A549 treated with CORT108297 at 1 μM for 4 hours (cell line): ENCODE measurements around the gene NDUFV1. TPM values are rescaled to one million over a fixed set of nuclear protein-coding genes. Genes with fewer than 3 reads are reported as not detected.

ENCODE experiments used
- total RNA-seq: library from RNA; stranded (reverse); fragments of 200-300 nt; extraction: Qiagen RNA extraction; gene quantifications from 5 replicates; pipeline ENCODE4 v1.2.3, GENCODE V29; 2022

Gene NDUFV1
- total RNA-seq: 134 to 158 TPM (median 153 TPM) in 5 replicates

DNA sequence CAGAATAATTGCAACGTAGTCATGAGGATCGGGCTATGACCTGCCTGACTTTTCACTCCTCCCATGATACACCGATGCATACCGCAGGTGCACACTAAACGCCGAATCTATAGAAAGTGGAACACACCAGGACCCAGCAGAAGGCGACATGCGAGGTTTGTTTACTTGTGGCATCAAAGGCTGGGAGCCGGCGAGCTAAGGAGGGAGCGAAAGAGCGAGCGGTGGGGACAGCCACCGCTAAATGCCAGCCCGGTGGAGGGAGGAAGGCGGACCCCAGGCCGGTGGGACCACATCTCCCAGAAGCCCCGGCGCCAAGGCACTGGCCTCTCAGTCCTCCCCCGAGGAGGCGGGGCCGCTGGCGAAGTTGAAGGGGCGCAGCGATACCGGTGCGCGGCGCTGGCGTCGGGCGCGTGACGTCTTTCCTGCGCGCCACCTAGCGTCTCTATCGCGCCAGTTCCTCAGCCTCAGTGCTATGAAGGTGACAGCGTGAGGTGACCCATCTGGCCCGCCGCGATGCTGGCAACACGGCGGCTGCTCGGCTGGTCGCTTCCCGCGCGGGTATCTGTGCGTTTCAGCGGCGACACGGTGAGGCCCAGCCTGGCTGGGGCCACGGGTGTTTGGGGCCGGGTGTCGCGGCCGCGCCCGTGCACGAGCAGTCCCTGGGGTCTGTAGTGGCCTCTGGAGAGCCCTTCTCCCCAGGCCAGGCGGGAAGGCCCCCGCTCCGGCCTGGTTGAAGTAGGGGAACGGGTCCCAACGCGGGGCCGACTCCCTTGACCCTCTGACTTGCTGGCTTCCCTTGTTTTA, at the start of gene NDUFV1:
Gene NDUFV1 (plus strand): TSS at position 445 of the 804 bp plus-strand sequence. CDS start 69 bp downstream, at position 514.

GRCh38 chr11:67583247-67584204, 23.2 kb upstream of the NDUFV1 start, which contains the start of gene GSTP1:
Gene GSTP1, plus strand, starts transcription at chr11:67583812. Its CDS starts 32 bp downstream, at chr11:67583844.

GRCh38 chr11:67629386-67630227, 22.9 kb downstream of the NDUFV1 start, which contains the start of gene NUDT8:
Gene NUDT8, minus strand, starts transcription at chr11:67629937. Its CDS starts 26 bp downstream, at chr11:67629911.

GRCh38 chr11:67639438-67639859, 32.7 kb downstream of the NDUFV1 start, which contains the start of gene TBX10:
Gene TBX10, minus strand, starts transcription at chr11:67639763. Its CDS starts 291 bp downstream, at chr11:67639472.

Other genes starting within 250 kb of the NDUFV1 start
- gene CLCF1, start 233.3 kb upstream of the NDUFV1 start, total RNA-seq: 39.1 to 53.1 TPM (median 45.3 TPM) in 5 replicates
- 22.1 to 40.0 TPM (median 36.1 TPM) in 5 replicates for gene RAD9A, start 214.9 kb upstream of the NDUFV1 start, total RNA-seq
- gene PPP1CA, start 205.1 kb upstream of the NDUFV1 start, total RNA-seq: 269 to 296 TPM (median 294 TPM) in 5 replicates
- gene TBC1D10C, start 202.9 kb upstream of the NDUFV1 start, total RNA-seq: 0.10 to 0.12 TPM (median 0.10 TPM) in 4 of 5 replicates, not detected in the other
- gene CARNS1, start 191.3 kb upstream of the NDUFV1 start, total RNA-seq: 0.09 to 0.29 TPM (median 0.21 TPM) in 5 replicates
- 42.9 to 52.1 TPM (median 51.2 TPM) in 5 replicates for gene RPS6KB2, start 178.4 kb upstream of the NDUFV1 start, total RNA-seq
- gene PTPRCAP, start 169.3 kb upstream of the NDUFV1 start, total RNA-seq: 0.24 to 0.42 TPM (median 0.32 TPM) in 5 replicates
- 57.1 to 64.4 TPM (median 61.3 TPM) in 5 replicates for gene CORO1B, start 163.5 kb upstream of the NDUFV1 start, total RNA-seq
- 0.07 TPM in 1 of 5 replicates, not detected in the others for gene GPR152, start 154.2 kb upstream of the NDUFV1 start, total RNA-seq
- gene CABP4, start 151.6 kb upstream of the NDUFV1 start, total RNA-seq: 0.03 TPM in 1 of 5 replicates, not detected in the others
- gene TMEM134, start 137.7 kb upstream of the NDUFV1 start, total RNA-seq: 43.5 to 66.7 TPM (median 63.8 TPM) in 5 replicates
- 44.3 to 53.1 TPM (median 48.4 TPM) in 5 replicates for gene AIP, start 123.9 kb upstream of the NDUFV1 start, total RNA-seq
- 38.9 to 60.0 TPM (median 53.9 TPM) in 5 replicates for gene PITPNM1, start 101.6 kb upstream of the NDUFV1 start, total RNA-seq
- gene CDK2AP2, start 98.8 kb upstream of the NDUFV1 start, total RNA-seq: 67.0 to 97.8 TPM (median 95.2 TPM) in 5 replicates
- not detected in 5 replicates for gene CABP2, start 83.5 kb upstream of the NDUFV1 start, total RNA-seq
- gene GSTP1, start 23.1 kb upstream of the NDUFV1 start, total RNA-seq: 1,416 to 1,791 TPM (median 1,766 TPM) in 5 replicates
- 5.9 to 14.0 TPM (median 13.1 TPM) in 5 replicates for gene NUDT8, start 23.0 kb downstream of the NDUFV1 start, total RNA-seq
- gene TBX10, start 32.8 kb downstream of the NDUFV1 start, total RNA-seq: not detected in 5 replicates
- 0.83 to 1.9 TPM (median 1.3 TPM) in 5 replicates for gene ACY3, start 43.8 kb downstream of the NDUFV1 start, total RNA-seq
- gene ALDH3B2, start 67.7 kb downstream of the NDUFV1 start, total RNA-seq: not detected in 5 replicates